Effector memory CD4-positive, alpha-beta T cell (primary cell): Measurements from ENCODE around the gene TMC8.
A peak's percentile ranks its signal among the peaks of the same experiment; 100 is the strongest.

ENCODE experiments used
- DNase-seq, 3 donors: peaks; one replicate each; pipeline ENCODE4 v3.0.0-alpha.2; 2020
- H3K27ac ChIP-seq: 2 replicates; pipeline ENCODE4 v1.7.0; 2013; ENCODE audit warnings: mild to moderate bottlenecking, low read length, moderate library complexity; ENCODE audit not compliant: insufficient read depth, poor library complexity, severe bottlenecking
- H3K27me3 ChIP-seq: replicated peaks from 2 replicates; pipeline ENCODE4 v1.7.0; 2013; ENCODE audit warnings: mild to moderate bottlenecking, low read length; ENCODE audit not compliant: insufficient read depth, control insufficient read depth, poor library complexity, severe bottlenecking
- H3K36me3 ChIP-seq: 2 replicates; pipeline ENCODE4 v1.7.0; 2013; ENCODE audit warnings: mild to moderate bottlenecking, low read length, moderate library complexity; ENCODE audit not compliant: control insufficient read depth, insufficient read depth
- H3K4me1 ChIP-seq: 2 replicates; pipeline ENCODE4 v1.7.0; 2013; ENCODE audit warnings: low read length, mild to moderate bottlenecking; ENCODE audit not compliant: control insufficient read depth, insufficient read depth, poor library complexity, severe bottlenecking
- H3K4me3 ChIP-seq: 2 replicates; pipeline ENCODE4 v1.7.0; 2013; ENCODE audit warnings: low read length, low read depth, mild to moderate bottlenecking; ENCODE audit not compliant: insufficient read depth, poor library complexity, severe bottlenecking
- H3K9me3 ChIP-seq: 2 replicates; pipeline ENCODE4 v1.7.0; 2013; ENCODE audit warnings: mild to moderate bottlenecking, low read length, moderate library complexity; ENCODE audit not compliant: control insufficient read depth

TMC8 gene

GRCh38 chr17:78128551-78129350 is 1.8 kb upstream of the TMC8 start, which contains the start of gene TMC6:
TMC6 (minus strand) TSS chr17:78128755; CDS start chr17:78126832, 1,923 bp downstream.
- no peaks in the 10 kb centered on the region for H3K9me3 ChIP-seq
- no peaks in the 10 kb centered on the region for H3K27me3 ChIP-seq
- H3K36me3 ChIP-seq = peaks cover 29% of the 10 kb centered on the region
- peaks cover 75% of the 10 kb centered on the region for H3K4me1 ChIP-seq
- peak within 1 kb of the TSS; percentile 97 for H3K4me3 ChIP-seq
- DNase-seq = peak; percentile 68 to 77 (median 69)
- peak within 1 kb of the TSS; percentile 86 for H3K27ac ChIP-seq

GRCh38 chr17:78129351-78130089 is 1.1 kb upstream of the TMC8 start:
- DNase-seq = peak in 1 of 3 donors; percentile 27
- no peaks in the 10 kb centered on the region for H3K27me3 ChIP-seq
- peak overlapping the region; percentile 86 for H3K27ac ChIP-seq
- no peaks in the 10 kb centered on the region for H3K9me3 ChIP-seq
- peaks cover 75% of the 10 kb centered on the region for H3K4me1 ChIP-seq
- H3K4me3 ChIP-seq = peak overlapping the region; percentile 97
- H3K36me3 ChIP-seq = peaks cover 32% of the 10 kb centered on the region

GRCh38 chr17:78130090-78130436 is 508 bp upstream of the TMC8 start:
- peaks cover 35% of the 10 kb centered on the region for H3K36me3 ChIP-seq
- peak overlapping the region; percentile 86 for H3K27ac ChIP-seq
- peaks cover 74% of the 10 kb centered on the region for H3K4me1 ChIP-seq
- H3K9me3 ChIP-seq = no peaks in the 10 kb centered on the region
- DNase-seq = no peak
- H3K4me3 ChIP-seq = peak overlapping the region; percentile 97
- H3K27me3 ChIP-seq = no peaks in the 10 kb centered on the region

GRCh38 chr17:78131172-78132083 is 857 bp downstream of the TMC8 start:
- H3K27ac ChIP-seq = peak overlapping the region; percentile 86
- H3K9me3 ChIP-seq = no peaks in the 10 kb centered on the region
- peak in 2 of 3 donors; percentile 43 to 44 for DNase-seq
- H3K4me3 ChIP-seq = peak overlapping the region; percentile 97
- H3K27me3 ChIP-seq = no peaks in the 10 kb centered on the region
- H3K4me1 ChIP-seq = peaks cover 67% of the 10 kb centered on the region
- peaks cover 34% of the 10 kb centered on the region for H3K36me3 ChIP-seq

- H3K36me3 ChIP-seq = peaks cover 42% of the 10 kb centered on the region
- H3K27ac ChIP-seq = peak overlapping the region; percentile 86
- H3K9me3 ChIP-seq = no peaks in the 10 kb centered on the region
- H3K4me3 ChIP-seq = peak overlapping the region; percentile 97
- H3K27me3 ChIP-seq = no peaks in the 10 kb centered on the region
- peaks cover 67% of the 10 kb centered on the region for H3K4me1 ChIP-seq
- peak; percentile 52 to 59 (median 55) for DNase-seq
These were observed 1.6 kb downstream of the TMC8 start for GRCh38 chr17:78132084-78132676.

- peaks cover 73% of the 10 kb centered on the region for H3K4me1 ChIP-seq
These were observed 2.2 kb downstream of the TMC8 start for GRCh38 chr17:78132767-78133178.

GRCh38 chr17:78133179-78133951 is 2.8 kb downstream of the TMC8 start:
- H3K36me3 ChIP-seq = peaks cover 42% of the 10 kb centered on the region

More at GRCh38 chr17:78132767-78133178, 2.2 kb downstream of the TMC8 start:
- H3K9me3 ChIP-seq = no peaks in the 10 kb centered on the region
- no peaks in the 10 kb centered on the region for H3K27me3 ChIP-seq
- H3K36me3 ChIP-seq = peaks cover 42% of the 10 kb centered on the region
- no peak for DNase-seq
- peak overlapping the region; percentile 86 for H3K27ac ChIP-seq
- H3K4me3 ChIP-seq = peak overlapping the region; percentile 97

GRCh38 chr17:78133971-78134898 is 3.7 kb downstream of the TMC8 start:
- H3K9me3 ChIP-seq = no peaks in the 10 kb centered on the region
- peak overlapping the region; percentile 97 for H3K4me3 ChIP-seq
- peak; percentile 70 to 77 (median 74) for DNase-seq
- no peaks in the 10 kb centered on the region for H3K27me3 ChIP-seq
- peak overlapping the region; percentile 86 for H3K27ac ChIP-seq
- peaks cover 44% of the 10 kb centered on the region for H3K36me3 ChIP-seq
- H3K4me1 ChIP-seq = peaks cover 73% of the 10 kb centered on the region

More at GRCh38 chr17:78133179-78133951, 2.8 kb downstream of the TMC8 start:
- H3K4me1 ChIP-seq = peaks cover 73% of the 10 kb centered on the region
- no peak for DNase-seq
- no peaks in the 10 kb centered on the region for H3K9me3 ChIP-seq
- peak overlapping the region; percentile 97 for H3K4me3 ChIP-seq
- H3K27ac ChIP-seq = peak overlapping the region; percentile 86
- H3K27me3 ChIP-seq = no peaks in the 10 kb centered on the region
